ENCODE measurements around the gene ATXN7L1.

Gene ATXN7L1

DNA sequence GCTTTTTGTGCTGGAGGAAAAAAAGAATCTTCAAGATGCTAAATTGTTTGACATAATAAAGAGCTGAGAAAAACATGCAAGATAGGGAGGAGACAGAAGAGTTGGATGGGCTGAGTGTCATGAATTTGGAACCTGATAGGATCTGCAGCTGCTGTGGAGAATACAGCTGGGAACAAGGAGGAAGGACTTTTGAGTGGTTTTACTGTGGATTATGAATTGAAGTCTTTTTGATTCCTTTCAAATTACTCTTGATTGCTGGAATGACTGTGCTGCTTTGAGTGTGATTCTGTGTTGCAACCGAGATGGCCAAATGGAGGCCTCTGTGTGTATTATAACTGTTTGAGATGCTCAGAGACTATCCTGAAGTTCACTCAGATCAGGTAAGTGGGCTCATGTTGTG is 299.1 kb downstream of the ATXN7L1 start:
- no peak for ATAC-seq

DNA sequence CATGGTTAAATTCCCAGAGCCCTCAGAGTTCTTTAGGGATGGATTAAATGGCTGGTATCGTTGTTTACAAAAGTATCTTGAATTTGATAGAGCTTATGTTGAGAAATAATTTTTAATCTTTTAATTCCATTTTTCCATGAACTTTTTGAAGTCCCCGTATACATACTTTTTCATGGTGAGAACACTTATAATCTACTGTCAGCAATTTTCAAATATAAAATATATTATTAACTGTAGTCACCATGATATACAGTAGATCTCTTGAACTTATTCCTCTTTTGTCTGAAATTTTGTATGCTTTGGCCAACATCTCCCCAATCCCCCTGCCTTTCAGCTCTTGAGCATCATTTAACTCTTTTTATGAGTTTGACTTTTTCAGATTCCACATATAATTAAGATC is 304.5 kb downstream of the ATXN7L1 start:
- no peak for ATAC-seq

DNA sequence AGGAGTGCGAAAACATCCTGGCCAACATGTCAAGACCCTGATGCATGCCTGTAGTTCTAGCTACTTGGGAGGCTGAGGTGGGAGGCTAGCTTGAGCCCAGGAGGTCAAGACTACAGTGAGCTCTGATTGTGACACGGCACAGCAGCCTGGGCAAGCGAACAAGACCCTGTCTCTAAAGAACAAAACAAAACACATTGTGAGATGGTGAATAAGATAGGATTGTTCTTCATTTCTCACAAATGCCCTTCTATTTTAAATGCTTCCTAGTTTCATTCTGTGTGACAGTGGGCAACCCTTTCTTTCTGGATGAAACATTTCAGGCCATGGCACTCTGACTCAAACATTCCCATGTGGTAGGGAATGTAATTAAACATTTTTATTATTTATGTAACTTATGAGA is 308.6 kb downstream of the ATXN7L1 start:
- ATAC-seq = no peak

DNA sequence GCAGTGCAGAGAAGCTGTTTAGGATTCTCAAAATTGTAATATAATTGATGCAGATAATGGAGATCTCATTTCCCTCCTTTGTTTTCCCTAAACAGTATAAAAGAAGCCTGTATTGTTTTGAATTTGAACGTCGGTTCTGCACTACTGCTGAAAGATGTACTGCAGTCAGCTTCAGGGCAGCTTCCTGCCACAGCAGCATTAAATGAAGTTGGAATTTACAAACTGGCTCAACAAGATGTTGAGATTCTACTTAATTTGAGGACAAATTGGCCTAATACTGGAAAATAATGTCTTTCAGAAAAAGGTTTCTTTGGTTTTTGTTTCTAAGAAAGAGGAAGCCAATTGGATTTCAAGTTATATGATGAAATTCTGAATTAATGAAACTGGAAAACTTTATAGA is 309.4 kb downstream of the ATXN7L1 start:
- no peak for ATAC-seq

DNA sequence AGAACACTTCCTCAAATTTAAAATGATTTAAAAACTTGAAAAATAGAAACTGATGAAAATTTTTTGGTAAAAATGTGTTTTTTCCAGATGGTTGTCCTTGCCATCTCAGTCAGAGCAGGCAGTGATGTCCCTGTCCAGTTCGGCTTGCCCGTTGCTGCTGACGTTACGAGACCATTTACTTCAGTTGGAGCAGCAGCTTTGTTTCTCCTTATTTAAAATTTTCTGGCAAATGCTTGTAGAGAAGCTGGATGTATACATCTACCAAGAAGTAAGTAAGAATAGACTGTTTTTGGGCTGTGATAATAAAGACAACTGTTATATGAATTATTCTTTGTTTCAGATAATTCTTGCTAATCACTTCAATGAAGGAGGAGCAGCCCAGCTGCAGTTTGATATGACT is 311.2 kb downstream of the ATXN7L1 start:
- no peak for ATAC-seq

DNA sequence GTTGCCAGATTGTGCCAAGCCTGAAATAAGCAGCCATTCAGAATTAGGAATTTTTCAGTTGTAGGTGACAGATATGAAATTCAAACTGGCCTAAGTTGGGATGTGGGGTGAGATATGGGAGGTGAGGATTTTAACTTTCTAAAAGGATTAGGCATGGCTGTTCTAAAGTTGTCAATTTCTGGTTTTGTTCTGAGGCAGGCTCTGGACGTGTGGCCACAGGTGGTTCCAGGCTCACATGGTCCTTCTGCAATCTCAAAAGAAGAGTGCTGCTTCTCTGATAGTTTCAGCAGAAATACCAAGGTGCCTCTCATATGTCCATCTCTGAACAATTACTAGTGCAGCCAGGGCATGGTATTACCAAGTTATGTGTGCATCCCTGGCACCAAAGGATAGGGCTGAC is 316.5 kb downstream of the ATXN7L1 start:
- no peak for ATAC-seq

Data from activated CD4-positive, CD25-positive, alpha-beta regulatory T cell treated with anti-CD3 and anti-CD28 coated beads, Interleukin-2, amount 50 U/mL, for 24 hours (primary cell).